HEK293 (cell line): Measurements from ENCODE around the gene GMDS.

ENCODE experiments used
- CTCF ChIA-PET: fragments of 350-600 bp; formaldehyde crosslinking; extraction: SDS; loops from one replicate; lab custom pipeline; 2021; ENCODE audit warnings: antibody characterized with exemption; lab: Yijun Ruan, JAX
- POLR2A ChIA-PET: fragments of 300-600 bp; formaldehyde crosslinking; extraction: SDS; loops from one replicate; lab custom pipeline; 2020; ENCODE audit warnings: antibody characterized with exemption, inconsistent platforms; lab: Yijun Ruan, JAX
- H3K27ac ChIP-seq: fragments of 200-500 bp; sonication (Bioruptor generic); 2 replicates; pipeline ENCODE4 v1.5.1; 2014; ENCODE audit warnings: low read depth, low read length, control low read depth, inconsistent platforms; ENCODE audit errors: extremely low read depth
- H3K36me3 ChIP-seq, 2 experiments: fragments of 200-500 bp in 1 of 2; sonication (Bioruptor generic) in 1 of 2; 1 replicate in 1 of 2; 2 replicates in 1 of 2; pipeline ENCODE4 v1.5.1; 2014 to 2017; ENCODE audit warnings: inconsistent platforms in 2 of 2, low read length in 2 of 2; ENCODE audit not compliant: control insufficient read depth in 2 of 2, insufficient read depth in 1 of 2
- H3K4me1 ChIP-seq: fragments of 200-500 bp; sonication (Bioruptor generic); 2 replicates; pipeline ENCODE4 v1.5.1; 2014; ENCODE audit warnings: mild to moderate bottlenecking, low read length, inconsistent platforms; ENCODE audit not compliant: control insufficient read depth, insufficient read depth
- H3K4me3 ChIP-seq: 2 replicates; pipeline ENCODE4 v1.5.1; 2011; ENCODE audit warnings: low read depth, mild to moderate bottlenecking, control low read depth, low read length, moderate library complexity
- H3K9me3 ChIP-seq: fragments of 200-500 bp; sonication (Bioruptor generic); 2 replicates; pipeline ENCODE4 v1.5.1; 2014; ENCODE audit warnings: low read depth, low read length, inconsistent platforms; ENCODE audit not compliant: control insufficient read depth, insufficient read depth
- KLF7 ChIP-seq: fragments of 450-650 bp; formaldehyde crosslinking; IDR thresholded peaks from 2 replicates; pipeline ENCODE4 v1.5.1; 2016; ENCODE audit warnings: missing biosample characterization, missing genetic modification characterization, borderline replicate concordance
- OSR2 ChIP-seq: fragments of 450-650 bp; formaldehyde crosslinking; IDR thresholded peaks from 2 replicates; pipeline ENCODE4 v1.5.1; 2016; ENCODE audit warnings: missing biosample characterization, missing genetic modification characterization
- PRDM1 ChIP-seq: fragments of 450-650 bp; formaldehyde crosslinking; IDR thresholded peaks from 2 replicates; pipeline ENCODE4; 2016; ENCODE audit warnings: missing biosample characterization, missing genetic modification characterization
- RBAK ChIP-seq: fragments of 450-650 bp; formaldehyde crosslinking; IDR thresholded peaks from 2 replicates; pipeline ENCODE4 v1.5.1; 2016; ENCODE audit warnings: missing biosample characterization, missing genetic modification characterization
- TRIM28 ChIP-seq: IDR thresholded peaks from 2 replicates; pipeline ENCODE4 v1.6.1; 2011; ENCODE audit warnings: low read length, control low read depth, borderline replicate concordance
- TSHZ1 ChIP-seq: fragments of 450-650 bp; formaldehyde crosslinking; IDR thresholded peaks from 2 replicates; pipeline ENCODE4 v1.5.1; 2016; ENCODE audit warnings: missing biosample characterization, missing genetic modification characterization, borderline replicate concordance
- ZBTB6 ChIP-seq: fragments of 450-650 bp; formaldehyde crosslinking; IDR thresholded peaks from 2 replicates; pipeline ENCODE4 v1.5.1; 2017; ENCODE audit warnings: missing biosample characterization, missing genetic modification characterization
- ZNF157 ChIP-seq: fragments of 450-650 bp; formaldehyde crosslinking; IDR thresholded peaks from 2 replicates; pipeline ENCODE4 v1.5.1; 2016; ENCODE audit warnings: missing biosample characterization, missing genetic modification characterization
- ZNF2 ChIP-seq: fragments of 450-650 bp; formaldehyde crosslinking; IDR thresholded peaks from 2 replicates; pipeline ENCODE4 v1.5.1; 2016; ENCODE audit warnings: missing biosample characterization, missing genetic modification characterization
- ZNF394 ChIP-seq: fragments of 450-650 bp; formaldehyde crosslinking; IDR thresholded peaks from 2 replicates; pipeline ENCODE4 v1.5.1; 2016; ENCODE audit warnings: missing biosample characterization, missing genetic modification characterization, mild to moderate bottlenecking, moderate library complexity, borderline replicate concordance
- ZNF513 ChIP-seq: fragments of 450-650 bp; IDR thresholded peaks from 2 replicates; pipeline ENCODE4 v1.5.1; 2018; ENCODE audit warnings: missing biosample characterization, missing genetic modification characterization
- ZNF549 ChIP-seq: fragments of 450-650 bp; IDR thresholded peaks from 2 replicates; pipeline ENCODE4 v1.5.1; 2018; ENCODE audit warnings: missing biosample characterization, missing genetic modification characterization, mild to moderate bottlenecking, inconsistent platforms, moderate library complexity
- ZNF555 ChIP-seq: fragments of 450-650 bp; formaldehyde crosslinking; conservative IDR thresholded peaks from 2 replicates; pipeline ENCODE4 v1.5.1; 2017; ENCODE audit warnings: missing biosample characterization, mild to moderate bottlenecking, missing genetic modification characterization, inconsistent platforms
- ZNF561 ChIP-seq: fragments of 450-650 bp; IDR thresholded peaks from 2 replicates; pipeline ENCODE4 v1.5.1; 2018; ENCODE audit warnings: missing biosample characterization, missing genetic modification characterization, borderline replicate concordance
- ZNF629 ChIP-seq: fragments of 450-650 bp; formaldehyde crosslinking; IDR thresholded peaks from 2 replicates; pipeline ENCODE4 v1.5.1; 2017; ENCODE audit warnings: missing biosample characterization, missing genetic modification characterization
- ZNF670 ChIP-seq: fragments of 450-650 bp; formaldehyde crosslinking; IDR thresholded peaks from 2 replicates; pipeline ENCODE4 v1.5.1; 2016; ENCODE audit warnings: missing biosample characterization, missing genetic modification characterization, low read depth
- ZNF76 ChIP-seq: fragments of 450-650 bp; formaldehyde crosslinking; IDR thresholded peaks from 2 replicates; pipeline ENCODE4; 2016; ENCODE audit warnings: low read depth, missing biosample characterization, missing genetic modification characterization, borderline replicate concordance
- ZNF776 ChIP-seq: fragments of 450-650 bp; formaldehyde crosslinking; IDR thresholded peaks from 2 replicates; pipeline ENCODE4 v1.5.0; 2017; ENCODE audit warnings: missing biosample characterization, missing genetic modification characterization, borderline replicate concordance
- ZSCAN16 ChIP-seq: fragments of 450-650 bp; formaldehyde crosslinking; IDR thresholded peaks from 2 replicates; pipeline ENCODE4 v1.5.1; 2016; ENCODE audit warnings: missing biosample characterization, missing genetic modification characterization

GMDS gene

GRCh38 chr6:1577896-1578745, 667.3 kb downstream of the GMDS start (continued):
- no peak for TF ChIP-seq KLF7 (tag by site-specific recombination)
- TF ChIP-seq, all 188 proteins: peak for 0

- Histone ChIP-seq H3K4me3 (no peak overlapping the region), H3K4me1 (no peaks in the 10 kb centered on the region), H3K9me3 (no peaks in the 10 kb centered on the region), H3K36me3 (no peaks in the 10 kb centered on the region), H3K27ac (no peak overlapping the region)
- POLR2A ChIA-PET = no interaction called here
- CTCF ChIA-PET = interaction anchor here (0.6 to 1.1 kb wide), 2 partner anchors 56 to 633 kb away, joined by 3 read pairs; no protein-coding TSS in a partner anchor
- no peak for TF ChIP-seq ZNF670 (tag by site-specific recombination)
- TF ChIP-seq OSR2 (tag by site-specific recombination) = no peak
- no peak for TF ChIP-seq ZNF776
- no peak for TF ChIP-seq ZNF76 (tag by site-specific recombination)
- no peak for TF ChIP-seq RBAK
- TF ChIP-seq TSHZ1 (tag by site-specific recombination) = no peak
- TF ChIP-seq ZNF2 (tag by site-specific recombination) = no peak
- no peak for TF ChIP-seq ZBTB6 (tag by site-specific recombination)
- TF ChIP-seq ZSCAN16 (tag by site-specific recombination) = no peak
- no peak for TF ChIP-seq TRIM28
- TF ChIP-seq ZNF549 (tag by site-specific recombination) = no peak
- no peak for TF ChIP-seq ZNF157 (tag by site-specific recombination)
- TF ChIP-seq ZNF561 (tag by site-specific recombination) = no peak
- TF ChIP-seq ZNF394 (tag by site-specific recombination) = no peak
- TF ChIP-seq ZNF629 (tag by site-specific recombination) = no peak
- no peak for TF ChIP-seq ZNF513 (tag by site-specific recombination)
- no peak for TF ChIP-seq ZNF555 (tag by site-specific recombination)
- no peak for TF ChIP-seq PRDM1 (tag by site-specific recombination)
These were observed 668.2 kb downstream of the GMDS start for GRCh38 chr6:1577146-1577680.
